ENCODE measurements around the gene OSTM1. TPM values are rescaled to one million over a fixed set of nuclear protein-coding genes. Genes with fewer than 3 reads are reported as not detected.

Gene OSTM1
- total and polyA plus RNA-seq, 2 of the 13 experiments (the other 11 are each of a cell fraction or from before 2014, with no cell fraction given): 8.7 to 20.5 TPM

DNA sequence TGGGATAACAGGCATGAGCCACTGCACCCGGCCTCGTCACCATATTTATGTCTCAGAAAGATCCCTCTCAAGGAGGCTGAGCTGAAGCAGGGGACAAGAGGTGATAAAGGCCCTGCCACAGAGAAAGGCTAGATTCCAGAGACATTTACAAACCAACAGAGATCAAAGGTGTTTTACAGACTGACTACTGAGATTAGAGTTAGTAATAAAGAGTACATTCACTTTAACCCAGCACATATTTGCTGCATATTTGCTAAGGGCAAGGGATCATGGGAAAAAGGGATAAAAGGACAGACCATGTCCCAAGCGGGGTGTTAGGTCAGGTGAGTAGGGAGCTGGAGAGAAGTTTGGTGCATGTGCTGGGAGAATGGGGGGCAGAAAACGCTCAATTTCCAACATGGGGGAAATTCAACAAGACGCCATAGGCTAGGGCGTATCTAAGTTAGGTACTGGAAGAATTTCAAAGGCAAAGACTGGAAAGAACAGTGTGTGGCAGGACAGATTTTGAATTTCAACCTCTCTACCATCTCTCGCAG is 72.8 kb downstream of the OSTM1 start (continued):
- TF ChIP-seq ZNF225 (CRISPR knock-in tag; IDR thresholded peaks at IDR 0.05): no peak
- peak; percentile 44; the same call in 1 of the 2 replicates for TF ChIP-seq ZNF670 (CRISPR knock-in tag; IDR thresholded peaks at IDR 0.05; ENCODE audit: borderline replicate concordance)
- peak; percentile 59; the same call in 1 of the 2 replicates for TF ChIP-seq NR2F2 (IDR thresholded peaks at IDR 0.05; ENCODE audit: borderline replicate concordance, low read depth)
- TF ChIP-seq ZEB1 (IDR thresholded peaks at IDR 0.05; ENCODE audit: insufficient replicate concordance, low read depth): peak; percentile 24
- no peak for TF ChIP-seq KLF13 (CRISPR knock-in tag; IDR thresholded peaks at IDR 0.05)
- TF ChIP-seq, protein P1, sequence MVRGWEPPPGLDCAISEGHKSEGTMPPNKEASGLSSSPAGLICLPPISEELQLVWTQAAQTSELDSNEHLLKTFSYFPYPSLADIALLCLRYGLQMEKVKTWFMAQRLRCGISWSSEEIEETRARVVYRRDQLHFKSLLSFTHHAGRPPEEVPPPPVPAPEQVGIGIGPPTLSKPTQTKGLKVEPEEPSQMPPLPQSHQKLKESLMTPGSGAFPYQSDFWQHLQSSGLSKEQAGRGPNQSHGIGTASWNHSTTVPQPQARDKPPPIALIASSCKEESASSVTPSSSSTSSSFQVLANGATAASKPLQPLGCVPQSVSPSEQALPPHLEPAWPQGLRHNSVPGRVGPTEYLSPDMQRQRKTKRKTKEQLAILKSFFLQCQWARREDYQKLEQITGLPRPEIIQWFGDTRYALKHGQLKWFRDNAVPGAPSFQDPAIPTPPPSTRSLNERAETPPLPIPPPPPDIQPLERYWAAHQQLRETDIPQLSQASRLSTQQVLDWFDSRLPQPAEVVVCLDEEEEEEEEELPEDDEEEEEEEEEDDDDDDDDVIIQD (CRISPR knock-in tag; IDR thresholded peaks at IDR 0.05; ENCODE audit: low read depth): peak; percentile 26; the same call in 1 of the 2 replicates
- TF ChIP-seq GABPB1 (CRISPR knock-in tag; IDR thresholded peaks at IDR 0.05): no peak
- TF ChIP-seq, protein P2, sequence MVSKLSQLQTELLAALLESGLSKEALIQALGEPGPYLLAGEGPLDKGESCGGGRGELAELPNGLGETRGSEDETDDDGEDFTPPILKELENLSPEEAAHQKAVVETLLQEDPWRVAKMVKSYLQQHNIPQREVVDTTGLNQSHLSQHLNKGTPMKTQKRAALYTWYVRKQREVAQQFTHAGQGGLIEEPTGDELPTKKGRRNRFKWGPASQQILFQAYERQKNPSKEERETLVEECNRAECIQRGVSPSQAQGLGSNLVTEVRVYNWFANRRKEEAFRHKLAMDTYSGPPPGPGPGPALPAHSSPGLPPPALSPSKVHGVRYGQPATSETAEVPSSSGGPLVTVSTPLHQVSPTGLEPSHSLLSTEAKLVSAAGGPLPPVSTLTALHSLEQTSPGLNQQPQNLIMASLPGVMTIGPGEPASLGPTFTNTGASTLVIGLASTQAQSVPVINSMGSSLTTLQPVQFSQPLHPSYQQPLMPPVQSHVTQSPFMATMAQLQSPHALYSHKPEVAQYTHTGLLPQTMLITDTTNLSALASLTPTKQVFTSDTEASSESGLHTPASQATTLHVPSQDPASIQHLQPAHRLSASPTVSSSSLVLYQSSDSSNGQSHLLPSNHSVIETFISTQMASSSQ (IDR thresholded peaks at IDR 0.05; ENCODE audit: low read depth): peak; percentile 54; the same call in 1 of the 2 replicates
- TF ChIP-seq, protein P2 (CRISPR knock-in tag; IDR thresholded peaks at IDR 0.05; ENCODE audit: borderline replicate concordance): peak; percentile 71; the same call in 1 of the 2 replicates
- TF ChIP-seq WIZ (CRISPR knock-in tag; IDR thresholded peaks at IDR 0.05): no peak
- TF ChIP-seq, protein P3, sequence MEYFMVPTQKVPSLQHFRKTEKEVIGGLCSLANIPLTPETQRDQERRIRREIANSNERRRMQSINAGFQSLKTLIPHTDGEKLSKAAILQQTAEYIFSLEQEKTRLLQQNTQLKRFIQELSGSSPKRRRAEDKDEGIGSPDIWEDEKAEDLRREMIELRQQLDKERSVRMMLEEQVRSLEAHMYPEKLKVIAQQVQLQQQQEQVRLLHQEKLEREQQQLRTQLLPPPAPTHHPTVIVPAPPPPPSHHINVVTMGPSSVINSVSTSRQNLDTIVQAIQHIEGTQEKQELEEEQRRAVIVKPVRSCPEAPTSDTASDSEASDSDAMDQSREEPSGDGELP (IDR thresholded peaks at IDR 0.05; ENCODE audit: borderline replicate concordance, low read depth): peak; percentile 41; the same call in 1 of the 2 replicates
- TF ChIP-seq, protein P4, sequence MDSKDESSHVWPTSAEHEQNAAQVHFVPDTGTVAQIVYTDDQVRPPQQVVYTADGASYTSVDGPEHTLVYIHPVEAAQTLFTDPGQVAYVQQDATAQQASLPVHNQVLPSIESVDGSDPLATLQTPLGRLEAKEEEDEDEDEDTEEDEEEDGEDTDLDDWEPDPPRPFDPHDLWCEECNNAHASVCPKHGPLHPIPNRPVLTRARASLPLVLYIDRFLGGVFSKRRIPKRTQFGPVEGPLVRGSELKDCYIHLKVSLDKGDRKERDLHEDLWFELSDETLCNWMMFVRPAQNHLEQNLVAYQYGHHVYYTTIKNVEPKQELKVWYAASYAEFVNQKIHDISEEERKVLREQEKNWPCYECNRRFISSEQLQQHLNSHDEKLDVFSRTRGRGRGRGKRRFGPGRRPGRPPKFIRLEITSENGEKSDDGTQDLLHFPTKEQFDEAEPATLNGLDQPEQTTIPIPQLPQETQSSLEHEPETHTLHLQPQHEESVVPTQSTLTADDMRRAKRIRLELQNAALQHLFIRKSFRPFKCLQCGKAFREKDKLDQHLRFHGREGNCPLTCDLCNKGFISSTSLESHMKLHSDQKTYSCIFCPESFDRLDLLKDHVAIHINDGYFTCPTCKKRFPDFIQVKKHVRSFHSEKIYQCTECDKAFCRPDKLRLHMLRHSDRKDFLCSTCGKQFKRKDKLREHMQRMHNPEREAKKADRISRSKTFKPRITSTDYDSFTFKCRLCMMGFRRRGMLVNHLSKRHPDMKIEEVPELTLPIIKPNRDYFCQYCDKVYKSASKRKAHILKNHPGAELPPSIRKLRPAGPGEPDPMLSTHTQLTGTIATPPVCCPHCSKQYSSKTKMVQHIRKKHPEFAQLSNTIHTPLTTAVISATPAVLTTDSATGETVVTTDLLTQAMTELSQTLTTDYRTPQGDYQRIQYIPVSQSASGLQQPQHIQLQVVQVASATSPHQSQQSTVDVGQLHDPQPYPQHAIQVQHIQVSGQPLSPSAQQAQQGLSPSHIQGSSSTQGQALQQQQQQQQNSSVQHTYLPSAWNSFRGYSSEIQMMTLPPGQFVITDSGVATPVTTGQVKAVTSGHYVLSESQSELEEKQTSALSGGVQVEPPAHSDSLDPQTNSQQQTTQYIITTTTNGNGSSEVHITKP (CRISPR knock-in tag; IDR thresholded peaks at IDR 0.05; ENCODE audit: low read depth): peak; percentile 93
- TF ChIP-seq, protein P5, sequence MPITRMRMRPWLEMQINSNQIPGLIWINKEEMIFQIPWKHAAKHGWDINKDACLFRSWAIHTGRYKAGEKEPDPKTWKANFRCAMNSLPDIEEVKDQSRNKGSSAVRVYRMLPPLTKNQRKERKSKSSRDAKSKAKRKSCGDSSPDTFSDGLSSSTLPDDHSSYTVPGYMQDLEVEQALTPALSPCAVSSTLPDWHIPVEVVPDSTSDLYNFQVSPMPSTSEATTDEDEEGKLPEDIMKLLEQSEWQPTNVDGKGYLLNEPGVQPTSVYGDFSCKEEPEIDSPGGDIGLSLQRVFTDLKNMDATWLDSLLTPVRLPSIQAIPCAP (CRISPR knock-in tag; IDR thresholded peaks at IDR 0.05; ENCODE audit: low read depth): no peak
- TF ChIP-seq NR3C1 (CRISPR knock-in tag; IDR thresholded peaks at IDR 0.05): no peak
- TF ChIP-seq NFKBIZ (CRISPR knock-in tag; IDR thresholded peaks at IDR 0.05): 0 out of 2 replicates have a peak, but pooled peaks have one; percentile 67
- no peak for TF ChIP-seq NR1H2 (CRISPR knock-in tag; IDR thresholded peaks at IDR 0.05; ENCODE audit: borderline replicate concordance, low read depth)
- peak; percentile 69 for TF ChIP-seq ZMYM4 (CRISPR knock-in tag; IDR thresholded peaks at IDR 0.05)
- peak; percentile 47; the same call in 1 of the 2 replicates for TF ChIP-seq ZNF331 (CRISPR knock-in tag; IDR thresholded peaks at IDR 0.05)
